ENCODE results near the gene RAP1GAP2. TPM values are rescaled to one million over a fixed set of nuclear protein-coding genes. Genes with fewer than 3 reads are reported as not detected.

RAP1GAP2 gene
- total and polyA plus RNA-seq, 2 of the 8 experiments (the other 6 are each of a cell fraction or from before 2014, with no cell fraction given): 24.0 to 63.8 TPM

- Histone ChIP-seq H3K23ac (ENCODE audit: insufficient read length) (no peak overlapping the region), H3K27me3 (replicated peaks in 1 of 4; ENCODE audit: control insufficient read depth in 3 of 4, extremely low read depth in 1 of 4, insufficient read depth in 3 of 4, low read length in 3 of 4) (no peaks in the 10 kb centered on the region), H3K27ac (ENCODE audit: low read depth, low read length) (no peak overlapping the region), H4K91ac (replicated peaks; ENCODE audit: insufficient read length, low read length) (no peak overlapping the region), H2BK15ac (ENCODE audit: low read length) (no peak overlapping the region), H3K56ac (replicated peaks; ENCODE audit: insufficient read length, low read depth, low read length) (no peak overlapping the region), H2AFZ (ENCODE audit: low read length) (no peak overlapping the region), H3K9me3 (ENCODE audit: insufficient read depth in 2 of 2, low read depth in 1 of 2, low read length in 1 of 2) (no peaks in the 10 kb centered on the region), H4K8ac (ENCODE audit: extremely low read depth, insufficient read depth, low read length) (no peak overlapping the region), H3K23me2 (ENCODE audit: low read depth, low read length) (no peaks in the 10 kb centered on the region), H2BK20ac (ENCODE audit: low read length) (no peak overlapping the region), H3K4me2 (ENCODE audit: insufficient read depth in 1 of 2, low read depth in 2 of 2, low read length in 2 of 2) (no peak overlapping the region), H3K79me2 (ENCODE audit: control insufficient read depth in 1 of 2, insufficient read depth in 2 of 2, low read length in 2 of 2) (no peaks in the 10 kb centered on the region), H3K79me1 (ENCODE audit: low read depth, low read length) (no peaks in the 10 kb centered on the region), H2AK5ac (ENCODE audit: low read depth, low read length) (no peak overlapping the region), H3K14ac (ENCODE audit: insufficient read length) (no peak overlapping the region), H4K20me1 (replicated peaks in 1 of 2; ENCODE audit: control insufficient read depth in 1 of 2, insufficient read depth in 2 of 2, low read length in 2 of 2) (peaks cover 2% of the 10 kb centered on the region in 2 experiments), H4K5ac (ENCODE audit: insufficient read length, low read depth, low read length) (no peak overlapping the region), H3K4me3 (ENCODE audit: extremely low read depth in 1 of 4, insufficient read depth in 2 of 4, low read depth in 3 of 4, low read length in 4 of 4) (no peak overlapping the region), H3K36me3 (ENCODE audit: control insufficient read depth in 2 of 4, insufficient read depth in 4 of 4, low read length in 3 of 4) (peaks cover 0 to 15% (median 13%) of the 10 kb centered on the region in 4 experiments; a peak in 5 of 8 replicates), H3K4me1 (replicated peaks in 1 of 4; ENCODE audit: control insufficient read depth in 3 of 4, insufficient read depth in 4 of 4, low read length in 3 of 4) (no peaks in the 10 kb centered on the region; a peak in 1 of 7 replicates), H2BK120ac (replicated peaks; ENCODE audit: low read depth, low read length) (no peak overlapping the region), H3K4ac (replicated peaks; ENCODE audit: insufficient read length, low read depth, low read length) (no peak overlapping the region), H3K18ac (ENCODE audit: extremely low read depth, low read length) (no peak overlapping the region), H3K9ac (replicated peaks in 1 of 4; ENCODE audit: extremely low read depth in 1 of 4, low read depth in 3 of 4, low read length in 3 of 4) (no peak overlapping the region), H2BK12ac (ENCODE audit: low read depth, low read length) (no peak overlapping the region), H2BK5ac (ENCODE audit: low read depth, low read length) (no peak overlapping the region; the same call in 1 of the 2 replicates)
- POLR2A ChIA-PET (ENCODE audit: partially characterized antibody): interaction anchor here (0.6 kb wide), 1 partner anchor 18 kb away, joined by 3 read pairs; no protein-coding TSS in a partner anchor
- no peak for DNase-seq (ENCODE audit: low read depth in 1 of 2, low spot score in 2 of 2)
- CTCF ChIA-PET (ENCODE audit: partially characterized antibody): interaction anchor here (0.6 to 3.9 kb wide), 4 partner anchors 12 to 793 kb away, joined by 3 to 15 read pairs (median 3); no protein-coding TSS in a partner anchor
- 89% methylated on average over 15 of the region's 15 CpGs; no CpG with 5 or more reads in 1 of the 2 experiments for WGBS, 2 experiments (ENCODE audit: extremely low coverage in 1 of 2, insufficient coverage in 1 of 2, insufficient read length in 1 of 2, insufficient replicate concordance in 2 of 2, low coverage in 1 of 2, low lambda C conversion rate in 2 of 2, missing lambda C conversion rate in 1 of 2)
- no peak for FAIRE-seq
- TF ChIP-seq POU5F1 (IDR thresholded peaks at IDR 0.05; ENCODE audit: low read depth, low read length) (no peak), CREB1 (IDR thresholded peaks at IDR 0.05) (no peak), BRCA1 (IDR thresholded peaks at IDR 0.05; ENCODE audit: low read depth, low read length) (no peak), PHF8 (conservative IDR thresholded peaks at IDR 0.05; ENCODE audit: low read depth, low read length) (no peak), EZH2 (IDR thresholded peaks at IDR 0.05; ENCODE audit: low read depth, low read length, severe bottlenecking) (no peak), YY1 (IDR thresholded peaks at IDR 0.05; ENCODE audit: low read depth, low read length) (no peak), SIRT6 (IDR thresholded peaks at IDR 0.05; ENCODE audit: low read length) (no peak), POLR2AphosphoS5 (IDR thresholded peaks at IDR 0.05; ENCODE audit: low read depth, low read length) (no peak), TBP (IDR thresholded peaks at IDR 0.05; ENCODE audit: low read depth, low read length) (no peak), NANOG (IDR thresholded peaks at IDR 0.05; ENCODE audit: insufficient read depth, low read depth, low read length, poor library complexity, severe bottlenecking) (no peak), CHD2 (IDR thresholded peaks at IDR 0.05; ENCODE audit: low read length) (no peak), TAF1 (IDR thresholded peaks at IDR 0.05; ENCODE audit: low read depth, low read length) (no peak), BACH1 (IDR thresholded peaks at IDR 0.05; ENCODE audit: low read length) (no peak), USF2 (IDR thresholded peaks at IDR 0.05; ENCODE audit: low read length) (no peak), JUN (IDR thresholded peaks at IDR 0.05; ENCODE audit: low read depth, low read length) (no peak)
Measured at GRCh38 chr17:3033248-3033640, 237.0 kb downstream of the RAP1GAP2 start.
